K562 (cell line): ENCODE measurements around the gene FLAD1. TPM values are rescaled to one million over a fixed set of nuclear protein-coding genes. Genes with fewer than 3 reads are reported as not detected.

Experiments used
- BRD9 ChIP-seq: fragments of 450-650 bp; IDR thresholded peaks from 2 replicates; pipeline ENCODE4 v1.6.1; 2018; ENCODE audit warnings: low read depth; ENCODE audit not compliant: partially characterized antibody
- DACH1 ChIP-seq: fragments of 450-650 bp; IDR thresholded peaks from 2 replicates; pipeline ENCODE4 v1.6.1; 2018; ENCODE audit not compliant: partially characterized antibody
- MTA1 ChIP-seq: fragments of 450-650 bp; IDR thresholded peaks from 2 replicates; pipeline ENCODE4 v1.6.1; 2017; ENCODE audit warnings: borderline replicate concordance
- NBN ChIP-seq: fragments of 450-650 bp; IDR thresholded peaks from 2 replicates; pipeline ENCODE4 v1.6.1; 2016; ENCODE audit warnings: low read depth, mild to moderate bottlenecking
- PHB2 ChIP-seq: fragments of 450-650 bp; IDR thresholded peaks from 2 replicates; pipeline ENCODE4 v1.6.1; 2017; ENCODE audit warnings: low read depth
- PTRF ChIP-seq: fragments of 450-650 bp; IDR thresholded peaks from 2 replicates; pipeline ENCODE4 v1.6.1; 2016; ENCODE audit warnings: mild to moderate bottlenecking, missing genetic modification characterization, missing compliant biosample characterization
- REST ChIP-seq, 2 experiments: fragments of 450-650 bp; formaldehyde crosslinking in 1 of 2; IDR thresholded peaks; 2 replicates each; pipeline versions ENCODE4 v1.4.0 to v1.6.1; 2014 to 2020; ENCODE audit warnings: mild to moderate bottlenecking in 2 of 2, borderline replicate concordance in 1 of 2, low read depth in 1 of 2
- RNF2 ChIP-seq: sonication (generic); IDR thresholded peaks from 2 replicates; pipeline ENCODE4 v1.6.1; 2016
- SMARCB1 ChIP-seq: IDR thresholded peaks from 2 replicates; pipeline ENCODE4 v1.6.1; 2011; ENCODE audit warnings: improper control_type of control experiment, low read depth; ENCODE audit not compliant: insufficient read length
- XRCC5 ChIP-seq: fragments of 200-400 bp; formaldehyde crosslinking; IDR thresholded peaks from 2 replicates; pipeline ENCODE4 v1.6.1; 2017; ENCODE audit warnings: low read depth, mild to moderate bottlenecking, low read length
- ZNF197 ChIP-seq: fragments of 200-800 bp; sonication (Bioruptor generic); IDR thresholded peaks from 2 replicates; pipeline ENCODE4 v1.6.1; 2016; ENCODE audit warnings: low read depth, missing genetic modification characterization, missing compliant biosample characterization
- ZNF311 ChIP-seq: fragments of 250-450 bp; sonication (Bioruptor Pico); IDR thresholded peaks from 2 replicates; pipeline ENCODE4 v1.4.0; 2020; ENCODE audit warnings: mild to moderate bottlenecking, moderate library complexity
- ZNF316 ChIP-seq: fragments of 450-650 bp; IDR thresholded peaks from 2 replicates; pipeline ENCODE4 v1.6.1; 2016
- ZNF609 ChIP-seq: sonication (generic); formaldehyde crosslinking; IDR thresholded peaks from 2 replicates; pipeline ENCODE4 v1.8.1; 2023; ENCODE audit warnings: missing genetic modification reagents, mild to moderate bottlenecking, borderline replicate concordance
- ZNF76 ChIP-seq: fragments of 250-450 bp; sonication (Bioruptor Pico); IDR thresholded peaks from 2 replicates; pipeline ENCODE4 v1.4.0; 2020; ENCODE audit warnings: mild to moderate bottlenecking, moderate library complexity, borderline replicate concordance
- polyA plus RNA-seq, 8 experiments: library from polyadenylated mRNA; depleted of rRNA in 4 of 8; stranded (reverse) in 5 of 8; unstranded in 3 of 8; fragments of >200 nt; fragmentation: Nextera tagmentation in 2 of 8; fragmentation: Illumina TruSeq in 1 of 8; extraction: Ambion mirVana in 2 of 8; extraction: Trizol in 1 of 8; gene quantifications; 2 replicates each; pipeline versions ENCODE4 v1.2.1 to v1.2.3, GENCODE V29; 2011 to 2014; ENCODE audit warnings: inconsistent platforms in 1 of 8, missing spikeins in 1 of 8
- total RNA-seq, 7 experiments: library from RNA; depleted of rRNA in 6 of 7; stranded (reverse); fragments of >200 nt in 6 of 7; fragmentation: Illumina TruSeq in 2 of 7; extraction: Trizol in 2 of 7; gene quantifications; 2 replicates each; pipeline versions ENCODE4 v1.2.1 to v1.2.3, GENCODE V29; 2011 to 2021; ENCODE audit warnings: low replicate concordance in 1 of 7

The FLAD1 gene
- total and polyA plus RNA-seq, 9 of the 15 experiments (the other 6 are each of a cell fraction or from before 2014, with no cell fraction given), result 24.9 to 85.8 (median 67.0) TPM

GRCh38 chr1:155017041-155017945, 34.1 kb downstream of the FLAD1 start (continued):
- TF ChIP-seq REST (IDR thresholded peaks at IDR 0.05; ENCODE audit: borderline replicate concordance) (peak; percentile 91), REST (CRISPR knock-in tag; IDR thresholded peaks at IDR 0.05; ENCODE audit: low read depth) (peak; percentile 33; the same call in 1 of the 2 replicates), ZNF609 (CRISPR knock-in tag) (0 out of 2 replicates have a peak, but pooled peaks have one; percentile 87), ZNF311 (CRISPR knock-in tag) (no peak), ZNF76 (CRISPR knock-in tag) (no peak), PTRF (tag) (no peak), RNF2 (peak; percentile 76; the same call in 1 of the 2 replicates), BRD9 (no peak), SMARCB1 (no peak), NBN (peak; percentile 58; the same call in 1 of the 2 replicates), DACH1 (no peak), MTA1 (peak; percentile 24; the same call in 1 of the 2 replicates), XRCC5 (peak; percentile 99), ZNF197 (CRISPR knock-in tag) (peak; percentile 60; the same call in 1 of the 2 replicates), ZNF316 (peak; percentile 65), PHB2 (no peak)
